ENCODE results near the gene CCDC9B. TPM values are rescaled to one million over a fixed set of nuclear protein-coding genes. Genes with fewer than 3 reads are reported as not detected.

CCDC9B gene
- total RNA-seq, 1 donor from 2014 or later, result 0.41 TPM

GRCh38 chr15:40282147-40282868 is 58.4 kb downstream of the CCDC9B start:
- peak; percentile 48 for DNase-seq (ENCODE audit: low spot score)
- no peak overlapping the region for H3K27ac Mint-ChIP-seq
- H3K36me3 Mint-ChIP-seq (ENCODE audit: low read depth), result peaks cover 4% of the 10 kb centered on the region
- no peaks in the 10 kb centered on the region for H3K9me3 Mint-ChIP-seq
- H3K27me3 Mint-ChIP-seq (ENCODE audit: low read depth), result peaks cover 40% of the 10 kb centered on the region
- H3K4me3 Mint-ChIP-seq (ENCODE audit: low read depth), result peak overlapping the region; percentile 60
- peaks cover 4% of the 10 kb centered on the region for H3K4me1 Mint-ChIP-seq (ENCODE audit: low read depth)
- intact Hi-C loops (cut with micrococcal nuclease), result no loop called here

GRCh38 chr15:40281801-40282146 is 59.0 kb downstream of the CCDC9B start:
- H3K4me1 Mint-ChIP-seq (ENCODE audit: low read depth), result peaks cover 4% of the 10 kb centered on the region
- H3K4me3 Mint-ChIP-seq (ENCODE audit: low read depth), result no peak overlapping the region
- no peak overlapping the region for H3K27ac Mint-ChIP-seq
- H3K9me3 Mint-ChIP-seq, result no peaks in the 10 kb centered on the region
- H3K36me3 Mint-ChIP-seq (ENCODE audit: low read depth), result peaks cover 4% of the 10 kb centered on the region
- H3K27me3 Mint-ChIP-seq (ENCODE audit: low read depth), result peaks cover 44% of the 10 kb centered on the region
- intact Hi-C loops (cut with micrococcal nuclease), result no loop called here
- DNase-seq (ENCODE audit: low spot score), result no peak

Other genes starting within 250 kb of the CCDC9B start
- 16.1 and 17.9 TPM in 2 replicates for gene BMF, start 232.1 kb downstream of the CCDC9B start, total RNA-seq
- gene BUB1B, start 179.9 kb downstream of the CCDC9B start, total RNA-seq, result 70.7 and 73.1 TPM in 2 replicates
- 0.27 and 0.78 TPM in 2 replicates for gene PAK6, start 101.9 kb downstream of the CCDC9B start, total RNA-seq
- gene ANKRD63, start 57.9 kb downstream of the CCDC9B start, total RNA-seq, result 0.41 and 0.48 TPM in 2 replicates
- 96.3 and 98.9 TPM in 2 replicates for gene PLCB2, start 33.0 kb downstream of the CCDC9B start, total RNA-seq
- 16.7 and 17.9 TPM in 2 replicates for gene INAFM2, start 17.2 kb downstream of the CCDC9B start, total RNA-seq
- gene PHGR1, start 10.1 kb upstream of the CCDC9B start, total RNA-seq, result not detected in 2 replicates
- gene DISP2, start 17.3 kb upstream of the CCDC9B start, total RNA-seq, result 0.05 and 0.39 TPM in 2 replicates
- gene KNSTRN, start 41.8 kb upstream of the CCDC9B start, total RNA-seq, result 48.1 and 49.9 TPM in 2 replicates
- 75.2 and 79.4 TPM in 2 replicates for gene IVD, start 64.9 kb upstream of the CCDC9B start, total RNA-seq
- 26.5 and 26.7 TPM in 2 replicates for gene BAHD1, start 100.0 kb upstream of the CCDC9B start, total RNA-seq
- gene CHST14, start 130.0 kb upstream of the CCDC9B start, total RNA-seq, result 11.8 and 12.2 TPM in 2 replicates
- gene CCDC32, start 224.1 kb upstream of the CCDC9B start, total RNA-seq, result 32.7 and 34.0 TPM in 2 replicates
- gene RPUSD2, start 228.4 kb upstream of the CCDC9B start, total RNA-seq, result 18.6 and 18.8 TPM in 2 replicates

Data from activated T-helper 2 cell treated with anti-CD3 and anti-CD28 coated beads, Interferon-gamma antibody, Interleukin-2, Interleukin-4, amounts not matched to agents 10 μg/mL and 5 μg/mL and 100 μg/mL, durations not matched to agents 14 hours and 24 hours and 36 hours (primary cell).